GM18508 (cell line): ENCODE data around the gene ENAH.

ENCODE experiments used
- ATAC-seq: cut with Tn5 transposase; IDR thresholded peaks from one replicate; pipeline ENCODE4 v1.9.1; 2021; ENCODE audit warnings: moderate number of reproducible peaks; ENCODE audit not compliant: insufficient read depth, unreplicated experiment

The ENAH gene

DNA sequence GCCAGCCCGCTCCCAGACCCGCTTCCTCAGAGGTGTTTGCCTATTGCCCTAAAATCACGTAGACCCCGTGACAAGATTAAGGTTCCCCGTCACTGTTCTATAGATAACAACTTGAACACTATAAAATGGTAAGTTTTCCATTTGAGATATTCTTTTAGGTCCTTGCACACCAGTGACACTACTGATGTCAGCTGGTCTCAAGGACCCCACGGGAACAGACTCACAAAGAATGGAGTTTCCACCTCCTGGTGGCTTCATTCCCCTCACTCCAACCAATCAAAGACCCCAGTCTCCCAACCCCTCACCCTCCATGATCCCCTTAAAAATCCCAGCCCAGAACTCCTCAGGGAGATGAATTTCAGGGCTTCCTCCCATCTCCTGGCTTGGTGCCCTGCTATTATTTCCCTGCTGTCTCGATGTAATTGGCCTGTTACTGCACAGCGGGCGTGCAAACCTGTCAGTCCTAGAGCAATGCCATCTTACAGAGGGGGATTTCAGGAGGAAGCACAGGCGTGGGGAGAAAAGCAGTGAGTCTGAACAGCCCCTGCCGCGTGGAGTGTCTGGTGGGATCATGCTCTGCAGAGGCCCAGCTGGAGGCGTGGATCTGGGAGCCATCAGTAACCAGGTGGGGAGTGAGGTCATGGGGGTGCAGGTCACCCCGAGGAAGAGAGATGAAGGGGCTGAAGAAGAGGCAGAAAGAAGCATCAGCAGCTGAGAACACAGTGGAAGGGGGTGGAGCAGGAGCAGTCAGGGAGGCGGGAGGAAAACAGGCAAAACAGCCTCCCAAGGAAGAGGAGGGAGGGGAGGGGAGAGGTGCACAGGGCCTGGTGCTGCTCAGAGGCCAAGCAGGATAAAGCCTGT is 190.0 kb downstream of the ENAH start:
- ATAC-seq = no peak

- no peak for ATAC-seq
These were observed 190.6 kb downstream of the ENAH start for GRCh38 chr1:225462429-225462713.

DNA sequence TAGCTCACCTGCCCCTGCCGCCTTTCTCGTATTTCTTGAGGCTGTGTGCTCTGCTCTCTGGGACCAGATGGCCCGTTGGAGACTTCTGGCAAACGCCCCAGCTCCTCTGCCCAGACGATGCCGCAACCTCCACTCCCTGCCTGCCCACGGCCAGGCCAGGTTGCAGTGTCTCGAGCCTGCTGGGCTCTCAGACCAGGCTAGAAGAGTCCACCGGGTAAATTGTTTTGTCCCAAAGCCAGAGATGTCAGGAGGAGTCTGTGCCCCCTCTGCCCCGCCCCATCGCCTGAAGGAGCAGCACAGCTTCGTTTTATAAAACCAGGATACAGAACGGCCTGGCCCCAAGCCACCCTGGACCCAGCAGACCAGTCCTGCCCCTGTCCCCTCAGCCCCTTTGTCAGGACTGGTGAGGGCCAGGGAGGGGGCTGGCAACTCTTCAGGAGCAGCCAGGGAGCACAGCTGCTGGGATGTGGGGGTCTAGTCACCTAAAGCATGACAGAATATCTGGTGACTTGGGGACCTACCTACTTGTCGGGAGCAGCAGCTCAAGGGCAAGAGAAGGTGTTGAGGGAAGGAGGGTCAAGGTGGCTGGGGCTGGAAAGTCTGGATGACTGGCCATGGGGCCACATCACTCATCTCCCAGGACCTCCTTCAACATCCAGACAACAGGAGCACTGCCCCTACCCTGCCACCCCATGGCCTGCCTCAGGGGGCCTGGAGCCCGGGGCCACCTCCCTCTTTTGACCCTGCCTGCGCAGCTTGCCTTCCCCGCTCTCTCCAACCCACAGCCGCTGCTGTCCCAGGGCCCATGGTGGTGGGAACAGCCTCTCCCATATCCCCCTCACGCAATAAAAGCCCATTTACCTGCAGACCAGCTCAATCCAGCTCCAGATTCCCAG is 191.1 kb downstream of the ENAH start:
- ATAC-seq = no peak

GRCh38 chr1:225460737-225461532 is 192.0 kb downstream of the ENAH start:
- ATAC-seq = no peak

DNA sequence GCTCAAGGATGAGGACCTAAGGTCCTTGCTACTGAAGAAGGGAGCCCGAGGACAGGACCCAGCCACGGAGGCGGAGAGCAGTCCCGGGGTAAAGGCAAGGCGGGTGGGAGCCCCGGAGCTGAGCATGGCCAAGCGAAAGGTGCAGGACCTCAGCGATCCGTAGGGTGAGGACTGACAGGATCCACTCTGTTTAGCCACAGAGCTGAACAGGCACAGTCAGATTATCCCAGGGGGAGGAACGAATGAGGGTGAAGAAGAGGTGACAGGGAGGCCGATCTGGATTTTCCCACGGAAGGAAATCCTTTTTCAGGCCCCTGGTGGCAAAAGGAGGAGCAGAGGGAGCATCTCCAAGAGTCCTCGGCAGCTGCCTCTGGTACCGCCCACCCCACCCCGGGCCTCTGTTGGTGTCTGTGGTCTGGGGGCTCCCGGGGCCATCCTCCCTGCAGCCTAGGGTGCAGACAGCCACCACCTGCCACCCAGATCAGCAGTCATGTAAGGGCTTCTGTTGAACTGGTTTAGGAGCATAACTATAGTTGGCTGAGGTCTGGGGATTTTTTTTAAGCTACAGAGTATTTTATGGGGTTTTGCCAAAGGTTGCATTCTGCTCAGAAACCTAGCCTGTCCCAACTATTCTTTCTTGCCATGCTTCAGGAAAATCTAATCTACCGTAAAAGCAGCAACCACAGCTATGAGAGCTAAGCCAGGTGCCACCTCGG is 192.7 kb downstream of the ENAH start:
- no peak for ATAC-seq

GRCh38 chr1:225458222-225458631 is 194.7 kb downstream of the ENAH start:
- ATAC-seq = no peak

DNA sequence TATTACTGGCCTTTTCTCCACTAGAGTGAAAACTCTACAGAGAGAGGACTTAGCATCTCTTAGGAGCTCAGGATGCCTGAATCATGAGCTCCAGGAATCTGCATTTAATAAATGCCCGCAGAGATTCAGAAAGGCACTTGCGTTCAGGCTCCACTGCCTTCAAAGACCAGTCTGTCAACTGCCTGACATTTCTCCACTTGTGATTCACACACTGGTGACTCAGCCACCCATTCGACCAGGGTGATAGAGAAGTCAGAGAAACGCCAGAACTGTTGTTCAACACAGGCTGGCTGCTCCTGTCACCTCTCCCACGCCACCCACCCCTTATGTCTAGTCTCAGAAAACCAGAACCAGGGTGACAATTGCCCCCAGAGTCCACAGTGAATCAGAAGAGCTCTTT is 198.2 kb downstream of the ENAH start:
- ATAC-seq = no peak

DNA sequence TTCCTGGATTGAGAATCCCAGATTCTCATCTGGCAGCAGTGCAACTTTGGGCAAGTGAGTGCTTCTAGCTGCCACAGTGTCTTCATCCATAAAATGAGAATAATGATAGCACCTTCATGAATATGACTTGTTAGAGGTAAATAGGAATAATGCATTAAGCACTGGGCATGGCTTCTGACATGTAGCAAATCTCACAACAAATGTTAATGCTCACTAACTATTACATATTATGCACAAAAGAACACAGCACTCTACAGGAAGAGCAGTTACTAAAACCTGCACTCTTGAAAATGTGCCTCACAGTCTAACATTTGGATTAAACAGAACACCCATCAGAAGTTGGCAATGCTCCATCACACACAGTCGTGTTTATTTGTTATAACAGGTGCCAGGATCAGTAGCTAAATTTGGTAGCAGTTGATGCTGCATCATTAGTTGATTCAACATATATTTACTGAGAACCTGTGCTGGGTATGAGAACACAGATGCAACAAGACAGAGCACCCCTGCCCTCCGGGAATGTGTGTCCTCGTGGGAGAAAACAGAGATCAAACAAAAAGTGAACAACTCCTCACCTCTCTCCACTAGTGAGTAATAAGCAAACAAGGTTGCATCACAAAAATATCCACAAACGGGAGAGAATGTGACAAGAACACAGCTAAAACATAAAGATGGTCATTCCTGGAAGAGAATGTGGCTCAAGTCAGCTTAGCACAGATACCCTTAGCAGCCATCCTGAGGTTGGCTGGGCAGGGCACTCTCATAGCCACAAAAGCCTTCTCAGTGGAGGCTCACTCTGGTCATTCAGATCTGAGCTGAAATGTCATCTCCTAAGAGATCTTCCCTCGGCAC is 198.9 kb downstream of the ENAH start:
- no peak for ATAC-seq

- ATAC-seq = no peak
These were observed 200.9 kb downstream of the ENAH start for GRCh38 chr1:225451840-225452515.

DNA sequence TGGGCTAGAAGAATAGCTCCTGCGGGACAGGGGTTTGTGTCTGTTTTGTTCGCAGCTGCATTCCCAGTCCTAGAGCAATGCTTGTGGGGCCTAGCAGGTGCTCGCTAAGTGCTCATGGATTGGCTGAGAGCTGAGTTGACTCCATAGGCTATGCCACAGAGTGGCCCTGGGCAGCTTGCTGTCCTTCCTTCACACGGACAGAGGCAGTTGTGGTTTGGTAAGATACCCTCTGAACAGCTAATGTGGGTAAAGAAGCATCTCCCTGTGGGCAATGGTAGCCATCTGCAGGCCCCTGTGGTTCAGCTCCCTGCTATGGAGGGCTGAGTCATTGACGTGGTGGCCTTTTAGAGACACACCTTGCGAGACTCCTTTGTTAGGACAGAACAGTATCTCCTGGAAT is 201.6 kb downstream of the ENAH start:
- ATAC-seq = no peak

DNA sequence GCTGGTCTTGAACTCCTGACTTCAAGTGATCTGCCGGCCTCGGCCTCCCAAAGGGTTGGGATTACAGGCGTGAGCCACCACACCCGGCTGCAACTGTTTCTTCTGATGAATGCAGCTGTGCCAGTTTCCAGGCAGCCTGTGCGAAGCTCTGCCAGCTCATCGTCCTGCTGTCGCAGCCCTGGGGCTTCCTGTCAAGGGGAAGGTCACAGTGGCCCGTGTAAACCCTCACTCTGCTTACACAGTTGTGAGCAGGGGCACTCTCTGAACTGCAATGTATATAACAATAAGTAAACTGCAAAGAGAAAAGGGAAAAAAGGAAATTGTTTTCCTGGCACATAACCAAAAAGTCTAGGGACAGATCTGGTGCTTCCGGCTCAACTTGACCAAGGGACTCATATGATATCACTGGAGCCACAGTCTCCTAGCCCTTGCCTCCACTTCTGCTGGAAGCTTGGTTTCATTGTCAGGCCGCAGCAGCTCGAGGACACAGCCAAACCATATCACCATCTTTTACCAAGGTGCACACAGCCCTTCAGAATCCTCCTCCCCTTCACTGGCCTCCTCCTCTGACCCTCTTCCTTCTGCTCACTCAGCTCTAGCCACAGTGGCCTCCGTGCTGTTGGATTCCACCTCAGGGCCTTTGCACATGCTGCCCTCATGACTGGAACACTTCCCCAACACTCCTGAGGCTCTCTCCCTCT is 202.3 kb downstream of the ENAH start:
- ATAC-seq = no peak

DNA sequence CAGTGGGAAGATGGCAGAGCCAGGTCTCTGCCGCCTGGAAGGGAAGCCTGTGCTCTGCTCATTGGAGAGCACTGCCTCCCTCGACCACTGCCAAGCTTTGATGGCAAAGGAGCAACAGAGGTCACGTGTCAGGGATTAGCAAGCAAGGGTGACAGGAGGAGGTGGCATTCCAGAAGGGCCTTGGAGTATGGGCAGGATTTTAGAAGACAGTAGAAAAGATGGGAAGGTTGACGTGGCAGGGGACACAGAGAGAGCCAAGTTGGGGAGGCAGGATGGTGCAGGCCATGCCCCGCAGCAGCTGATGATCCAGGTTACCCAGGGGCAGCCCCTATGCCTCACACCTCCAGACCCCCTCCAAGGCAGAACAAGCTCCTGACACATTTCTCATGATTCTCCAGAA is 203.1 kb downstream of the ENAH start:
- no peak for ATAC-seq

DNA sequence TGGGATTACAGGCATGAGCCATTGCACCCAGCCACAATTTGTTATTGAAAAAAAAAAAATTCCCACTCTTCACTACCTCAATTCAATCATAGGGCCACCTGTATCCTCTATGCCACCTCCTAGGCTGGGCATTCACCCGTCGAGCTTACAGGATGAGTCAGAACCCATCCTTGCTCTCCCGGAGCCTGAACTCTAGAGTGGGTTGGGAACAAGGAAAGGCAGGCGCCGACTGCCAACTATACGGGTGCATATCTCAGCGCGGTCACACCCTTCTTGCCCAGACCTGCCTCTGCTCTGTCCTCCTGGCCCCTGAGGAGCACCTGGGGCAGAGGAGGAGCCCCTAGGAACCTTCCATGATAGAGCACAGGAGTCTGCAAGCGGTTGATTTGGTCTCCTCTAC is 203.7 kb downstream of the ENAH start:
- ATAC-seq = no peak

DNA sequence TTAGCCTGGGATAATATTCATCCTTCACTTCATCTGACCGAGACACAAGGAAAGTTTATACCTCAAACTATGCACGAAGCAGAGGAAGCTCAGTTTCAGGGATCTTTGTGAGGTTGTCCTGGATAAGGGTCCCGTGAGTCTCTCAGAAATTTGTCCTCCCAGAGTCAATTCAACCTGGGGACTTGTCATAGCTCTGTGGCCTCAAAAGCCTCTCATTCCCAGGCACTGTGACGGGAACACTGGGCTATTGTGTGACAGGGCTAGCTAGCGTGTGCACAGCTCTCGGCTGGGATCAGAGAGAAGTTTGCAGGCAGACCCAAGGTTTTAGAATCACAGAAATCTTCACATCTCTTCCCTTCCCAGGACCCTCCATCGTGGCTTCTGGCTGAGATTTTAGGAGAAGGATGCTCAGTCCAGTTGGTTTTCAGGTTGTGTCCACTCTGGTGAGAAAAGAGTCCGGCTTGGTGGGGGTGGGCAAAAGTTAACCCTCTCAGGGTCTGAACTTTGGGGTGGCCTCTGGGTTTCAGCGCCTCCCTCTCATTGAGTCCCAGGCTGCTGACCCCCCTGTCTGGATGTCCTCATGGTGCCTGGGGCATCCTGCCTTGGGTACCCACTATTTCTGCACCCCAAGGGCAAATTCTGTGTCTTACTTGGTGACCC is 204.6 kb downstream of the ENAH start:
- ATAC-seq = no peak

DNA sequence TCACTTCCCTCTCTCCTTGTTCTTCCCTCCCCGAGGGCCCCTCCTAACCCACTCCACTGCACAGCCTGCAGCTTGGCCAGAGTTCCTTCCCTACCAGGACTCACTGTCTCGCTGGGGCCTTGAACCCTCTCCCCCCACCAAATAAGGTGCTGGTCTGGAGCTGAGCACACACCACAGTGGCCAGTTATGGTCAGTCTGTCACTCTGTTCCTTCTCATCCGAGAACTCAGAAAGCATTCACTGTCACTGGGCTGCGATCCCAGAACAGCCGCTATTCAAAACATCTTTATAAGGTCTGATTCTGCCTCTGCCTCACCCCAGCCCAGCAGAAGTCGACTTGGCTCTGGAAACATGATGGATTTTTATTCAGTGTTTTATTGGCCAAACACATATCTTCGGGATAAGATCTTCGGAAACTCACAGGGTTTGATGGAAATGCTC is 205.3 kb downstream of the ENAH start:
- no peak for ATAC-seq

- ATAC-seq = no peak
These were observed 205.8 kb downstream of the ENAH start for GRCh38 chr1:225446981-225447615.

DNA sequence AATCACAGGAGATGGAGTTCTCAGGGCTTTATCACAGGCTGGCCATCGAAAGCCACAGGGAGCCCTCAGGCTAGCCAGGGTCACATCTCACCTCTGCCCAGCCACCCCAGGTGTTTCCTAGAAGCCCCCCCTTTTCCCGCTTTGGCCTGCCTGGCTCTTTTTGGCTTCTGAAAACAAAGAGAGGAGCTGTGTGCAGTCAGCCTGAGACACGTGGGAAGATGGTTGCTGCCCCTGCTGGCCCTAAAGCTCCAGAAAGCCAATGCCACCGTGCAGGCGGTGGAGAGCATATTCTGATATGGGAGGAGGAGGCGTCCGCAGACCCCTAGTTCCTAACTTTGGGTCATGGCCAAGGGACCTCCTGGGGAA is 206.3 kb downstream of the ENAH start:
- ATAC-seq = no peak
